HG03571 (cell line): Measurements from ENCODE around the gene SBF2.
A peak's percentile ranks its signal among the peaks of the same experiment; 100 is the strongest.

Experiments
- ATAC-seq: cut with Tn5 transposase; IDR thresholded peaks from one replicate; pipeline ENCODE4 v1.9.1; 2021; ENCODE audit not compliant: unreplicated experiment

SBF2 gene

GRCh38 chr11:10317776-10318526 lies 23.9 kb upstream of the SBF2 start:
- no peak for ATAC-seq

GRCh38 chr11:10317151-10317755 lies 23.2 kb upstream of the SBF2 start:
- no peak for ATAC-seq

DNA sequence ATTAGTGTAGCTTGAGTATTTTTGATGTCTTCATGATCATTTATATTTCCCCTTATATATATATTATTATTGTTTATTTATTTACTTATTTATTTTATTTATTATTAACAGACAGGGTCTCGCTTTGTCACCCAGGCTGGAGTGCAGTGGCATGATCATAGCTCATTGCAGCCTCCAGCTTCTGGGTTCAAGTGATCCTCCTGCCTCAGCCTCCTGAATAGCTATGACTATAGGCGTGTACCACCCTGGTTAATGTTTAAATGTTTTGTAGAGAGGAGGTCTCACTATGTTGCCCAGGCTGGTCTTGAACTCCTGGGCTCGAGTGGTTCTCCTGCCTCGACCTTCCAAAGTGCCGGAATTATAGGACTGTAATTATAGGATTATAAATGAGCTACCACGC lies 21.1 kb upstream of the SBF2 start:
- no peak for ATAC-seq

DNA sequence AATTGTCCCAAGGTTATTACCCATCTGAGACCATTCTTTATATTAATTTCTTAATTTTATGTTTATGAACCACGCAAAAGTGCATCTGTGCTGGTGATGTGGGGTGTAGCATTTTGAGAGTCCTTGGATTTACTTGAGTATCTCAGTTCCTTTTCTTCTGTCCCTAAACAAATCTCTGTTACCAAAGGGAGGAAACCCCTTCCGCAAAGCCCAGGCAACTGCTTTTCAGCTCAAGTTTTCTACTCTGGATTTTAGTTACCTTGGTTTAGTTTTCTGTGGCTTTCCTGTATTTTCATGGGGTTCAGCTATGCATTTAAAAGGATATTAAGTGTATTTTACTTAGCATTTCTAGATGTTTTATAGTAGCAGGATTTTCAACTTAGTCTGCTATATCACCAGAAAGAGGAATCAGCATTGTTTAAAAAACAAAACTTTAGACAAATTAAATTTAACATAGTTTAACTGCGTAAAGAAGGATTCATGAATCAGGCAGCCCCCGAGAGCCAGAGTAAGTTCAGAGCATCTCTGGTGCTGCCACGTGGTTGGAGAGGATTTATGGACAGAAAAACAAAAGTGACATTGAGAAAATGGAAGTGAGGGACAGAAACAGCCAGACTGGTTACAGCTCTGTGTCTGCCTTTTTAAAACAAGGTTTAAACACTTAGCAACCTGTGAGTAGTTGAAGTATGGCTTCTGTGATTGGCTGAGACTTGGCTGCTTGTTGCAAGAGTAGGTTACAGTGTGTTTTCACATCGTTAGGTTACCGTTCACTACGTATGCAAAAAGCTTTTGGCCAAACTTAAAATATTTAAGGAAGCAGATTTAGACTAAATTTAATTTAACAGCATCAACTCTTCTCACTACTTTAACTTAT lies 20.4 kb upstream of the SBF2 start:
- ATAC-seq, result peak; percentile 85

- no peak for ATAC-seq
Measured at GRCh38 chr11:10311802-10312201, 17.8 kb upstream of the SBF2 start.

- ATAC-seq, result no peak
Measured at GRCh38 chr11:10310301-10310841, 16.4 kb upstream of the SBF2 start.

- no peak for ATAC-seq
Measured at GRCh38 chr11:10309163-10310093, 15.4 kb upstream of the SBF2 start.

- no peak for ATAC-seq
Measured at GRCh38 chr11:10308201-10308954, 14.4 kb upstream of the SBF2 start.

DNA sequence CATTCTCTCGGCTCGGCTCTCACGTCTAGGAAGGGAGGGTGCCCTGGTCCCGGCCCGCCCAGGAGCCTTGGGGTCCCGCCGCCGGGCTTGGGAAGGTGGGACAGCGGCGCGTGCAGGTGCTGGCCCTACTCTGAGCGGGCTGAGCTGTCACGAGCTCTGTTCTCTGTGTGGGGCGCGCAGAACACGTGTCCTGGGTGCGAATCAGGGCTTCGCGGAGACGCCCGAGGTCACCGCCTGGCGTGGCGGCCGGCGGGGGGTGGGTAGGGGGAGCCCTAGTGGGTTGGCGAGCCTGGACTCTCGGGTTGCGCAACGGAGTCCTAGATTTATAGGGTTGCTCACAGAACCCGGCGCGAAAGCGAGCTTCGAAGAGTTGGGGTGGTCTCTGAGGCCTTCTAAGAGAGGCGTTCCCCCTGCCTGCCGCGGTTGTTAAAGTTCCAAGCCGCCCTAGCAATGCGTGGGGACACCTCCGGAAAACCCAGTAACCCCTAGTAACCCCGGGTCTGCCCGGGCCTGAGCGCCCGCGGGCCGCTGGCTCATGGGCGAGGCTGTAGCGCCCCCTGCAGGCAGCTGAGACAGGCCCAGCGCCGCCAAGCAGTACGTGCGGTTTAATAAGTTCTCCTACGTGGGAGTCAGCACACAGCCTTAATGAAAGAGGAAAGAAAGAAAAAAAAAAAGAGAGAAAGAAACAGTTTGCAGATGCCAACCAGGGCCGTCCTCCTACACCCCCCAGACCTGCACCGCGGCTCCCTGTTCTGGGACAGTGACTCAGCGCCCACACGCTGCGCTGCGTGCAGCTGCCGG lies 13.6 kb upstream of the SBF2 start:
- ATAC-seq, result peak; percentile 64

DNA sequence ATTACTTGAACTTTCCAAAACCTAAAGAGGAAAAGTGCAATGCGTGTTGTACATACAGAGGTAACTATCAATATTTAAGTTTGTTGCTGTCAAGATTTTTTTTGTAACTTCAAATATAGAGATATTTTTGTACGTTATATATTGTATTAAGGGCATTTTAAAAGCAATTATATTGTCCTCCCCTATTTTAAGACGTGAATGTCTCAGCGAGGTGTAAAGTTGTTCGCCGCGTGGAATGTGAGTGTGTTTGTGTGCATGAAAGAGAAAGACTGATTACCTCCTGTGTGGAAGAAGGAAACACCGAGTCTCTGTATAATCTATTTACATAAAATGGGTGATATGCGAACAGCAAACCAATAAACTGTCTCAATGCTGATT lies 13.0 kb upstream of the SBF2 start:
- no peak for ATAC-seq

DNA sequence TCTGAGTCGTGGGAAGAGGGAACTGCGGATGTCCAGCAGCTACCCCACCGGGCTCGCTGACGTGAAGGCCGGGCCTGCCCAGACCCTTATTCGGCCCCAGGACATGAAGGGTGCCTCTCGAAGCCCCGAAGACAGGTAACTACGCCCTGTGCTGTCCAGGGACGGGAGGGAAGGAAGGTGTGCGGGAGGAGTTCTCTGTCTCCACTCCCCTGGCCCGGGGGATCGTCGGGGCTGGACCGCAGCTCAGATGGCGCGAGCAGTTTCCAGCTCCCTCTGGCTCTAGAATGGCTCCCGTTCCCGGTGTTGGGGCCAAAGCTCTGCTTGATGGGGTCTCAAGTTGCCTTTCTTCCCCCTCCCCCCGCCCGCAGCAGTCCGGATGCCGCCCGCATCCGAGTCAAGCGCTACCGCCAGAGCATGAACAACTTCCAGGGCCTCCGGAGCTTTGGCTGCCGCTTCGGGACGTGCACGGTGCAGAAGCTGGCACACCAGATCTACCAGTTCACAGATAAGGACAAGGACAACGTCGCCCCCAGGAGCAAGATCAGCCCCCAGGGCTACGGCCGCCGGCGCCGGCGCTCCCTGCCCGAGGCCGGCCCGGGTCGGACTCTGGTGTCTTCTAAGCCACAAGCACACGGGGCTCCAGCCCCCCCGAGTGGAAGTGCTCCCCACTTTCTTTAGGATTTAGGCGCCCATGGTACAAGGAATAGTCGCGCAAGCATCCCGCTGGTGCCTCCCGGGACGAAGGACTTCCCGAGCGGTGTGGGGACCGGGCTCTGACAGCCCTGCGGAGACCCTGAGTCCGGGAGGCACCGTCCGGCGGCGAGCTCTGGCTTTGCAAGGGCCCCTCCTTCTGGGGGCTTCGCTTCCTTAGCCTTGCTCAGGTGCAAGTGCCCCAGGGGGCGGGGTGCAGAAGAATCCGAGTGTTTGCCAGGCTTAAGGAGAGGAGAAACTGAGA lies 12.2 kb upstream of the SBF2 start:
- no peak for ATAC-seq

- ATAC-seq, result no peak
Measured at GRCh38 chr11:10305262-10305963, 11.4 kb upstream of the SBF2 start.

GRCh38 chr11:10304495-10305261 lies 10.7 kb upstream of the SBF2 start, which contains the start of gene ADM:
Gene ADM (plus strand): TSS chr11:10305073. CDS start chr11:10305701, 628 bp downstream.
- no peak for ATAC-seq

GRCh38 chr11:10303558-10304363 lies 9.7 kb upstream of the SBF2 start:
- no peak for ATAC-seq

GRCh38 chr11:10302744-10303557 lies 8.9 kb upstream of the SBF2 start:
- no peak for ATAC-seq
